GM08714 (cell line): ENCODE measurements around the gene SIAE.

Experiments used
- H3K4me3 ChIP-seq: fragments of 200-500 bp; sonication (Bioruptor generic); 2 replicates; pipeline ENCODE4 v1.5.1; 2014; ENCODE audit warnings: mild to moderate bottlenecking, low read length, inconsistent platforms
- ZNF274 ChIP-seq: IDR thresholded peaks from 2 replicates; pipeline ENCODE4 v1.6.1; 2012; ENCODE audit warnings: mild to moderate bottlenecking, low read depth, low read length

The SIAE gene

DNA sequence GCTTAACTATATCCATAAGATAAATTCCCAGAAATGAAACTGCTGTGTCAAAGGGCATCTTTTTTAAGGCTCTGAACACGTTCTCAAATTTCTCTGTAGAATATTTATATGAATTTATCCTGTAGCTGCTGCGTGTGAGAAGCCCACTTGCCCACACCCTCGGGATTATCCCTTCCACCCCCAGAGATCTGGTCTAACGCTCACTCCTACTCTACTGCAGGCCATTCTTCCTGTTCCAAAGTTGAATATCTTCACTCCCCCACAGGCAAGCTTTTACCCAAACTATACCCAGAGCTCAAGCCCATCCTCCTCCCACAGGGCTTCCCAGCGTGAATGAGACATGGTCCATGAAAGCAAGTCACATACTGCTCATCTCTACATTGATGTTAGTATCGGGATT is 24.9 kb downstream of the SIAE start:
- no peak for TF ChIP-seq ZNF274
- H3K4me3 ChIP-seq: no peak overlapping the region

DNA sequence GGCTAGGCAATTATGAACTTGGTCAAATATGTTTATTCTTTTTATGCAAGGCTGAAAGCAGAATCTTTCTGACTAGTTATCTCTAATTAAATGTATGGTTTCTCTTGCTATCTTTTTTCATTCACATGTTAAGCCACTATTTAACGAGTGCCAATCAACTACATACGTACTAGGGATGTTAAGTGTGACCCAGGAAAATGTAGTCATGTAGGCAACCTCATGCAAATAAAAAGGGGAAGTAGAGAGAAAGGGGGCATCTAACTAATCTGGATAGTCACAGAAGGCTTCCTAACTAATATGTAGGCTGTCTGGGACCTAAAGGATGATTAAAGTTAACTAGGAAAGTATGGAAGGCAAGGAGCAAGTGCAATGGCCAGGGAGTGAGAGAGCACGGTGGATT is 27.4 kb downstream of the SIAE start:
- H3K4me3 ChIP-seq: no peak overlapping the region
- no peak for TF ChIP-seq ZNF274

DNA sequence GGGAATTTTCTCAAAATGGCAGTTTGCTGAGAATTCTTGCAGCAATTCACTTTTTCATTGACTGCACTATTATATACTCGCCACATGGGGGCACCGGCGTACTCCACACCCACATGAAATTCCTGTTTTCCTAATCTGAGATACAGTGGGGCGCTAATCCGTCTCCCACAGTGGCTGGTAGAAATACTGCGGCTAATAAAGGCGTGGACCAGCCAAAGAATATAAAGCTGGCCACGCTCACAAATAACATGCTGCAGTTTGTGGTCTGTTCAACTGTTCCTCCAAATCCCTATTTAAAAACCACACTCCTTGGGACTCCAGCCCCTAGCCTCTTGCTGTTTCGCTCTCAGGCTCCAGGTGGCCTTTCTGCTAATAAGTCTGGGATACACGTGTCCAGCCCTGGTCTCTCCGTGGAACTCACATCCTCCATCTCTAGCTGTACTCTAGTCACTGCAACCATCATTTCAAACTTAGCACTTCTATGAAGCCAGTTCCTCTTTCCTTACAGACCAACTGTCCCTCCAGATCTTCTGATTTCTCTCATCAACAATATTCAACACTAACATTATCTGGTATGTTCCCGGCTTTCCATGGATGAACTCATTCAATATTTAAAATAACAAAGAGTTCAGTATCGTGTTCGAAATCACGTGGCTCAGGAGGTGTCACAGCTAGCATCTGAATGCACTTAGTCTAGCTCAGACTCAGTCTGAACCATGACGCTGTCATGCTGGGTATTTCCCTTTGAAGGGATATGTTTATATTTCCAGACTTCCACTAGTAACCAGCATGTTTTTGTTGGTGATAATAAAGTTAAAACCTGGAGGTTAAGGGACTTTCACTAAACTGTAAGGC is 28.9 kb downstream of the SIAE start:
- no peak for TF ChIP-seq ZNF274
- no peak overlapping the region for H3K4me3 ChIP-seq

DNA sequence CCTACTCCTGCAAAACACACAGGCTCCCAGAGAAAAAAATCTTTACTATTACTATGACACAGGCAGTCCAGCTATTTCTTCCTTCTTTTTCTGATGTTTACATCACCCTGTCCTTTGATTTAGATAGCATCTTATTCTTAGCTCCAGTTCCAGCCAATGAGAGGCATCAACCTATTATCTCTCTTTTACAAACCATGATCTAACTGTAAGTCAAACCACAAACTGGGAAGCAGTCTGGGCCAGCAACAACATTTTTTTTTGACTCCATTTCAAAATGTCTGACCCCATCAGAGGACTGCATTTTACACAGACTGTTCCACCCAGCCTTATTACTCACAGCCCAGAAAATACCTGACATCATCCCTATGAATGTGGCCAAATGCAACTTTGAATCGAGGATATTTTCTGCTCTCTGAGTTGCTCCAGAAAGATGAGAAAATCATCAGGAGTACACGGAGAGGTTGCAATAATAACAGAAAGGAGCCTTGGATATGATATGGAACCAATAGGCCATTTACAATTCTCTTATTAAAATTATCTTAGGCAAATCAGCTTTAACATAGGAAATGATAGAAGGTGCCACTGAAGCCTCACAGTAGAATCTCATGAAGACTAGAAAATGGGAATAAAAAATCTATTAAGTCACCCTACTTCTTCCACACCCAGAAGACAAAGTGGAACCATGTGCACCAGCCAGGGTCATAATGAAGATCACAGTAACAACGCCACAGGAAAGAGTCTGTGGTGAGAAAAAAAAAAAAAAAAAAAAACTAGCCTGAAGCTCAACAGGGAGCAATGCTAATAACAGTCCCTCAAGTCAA is 29.7 kb downstream of the SIAE start:
- no peak for TF ChIP-seq ZNF274

DNA sequence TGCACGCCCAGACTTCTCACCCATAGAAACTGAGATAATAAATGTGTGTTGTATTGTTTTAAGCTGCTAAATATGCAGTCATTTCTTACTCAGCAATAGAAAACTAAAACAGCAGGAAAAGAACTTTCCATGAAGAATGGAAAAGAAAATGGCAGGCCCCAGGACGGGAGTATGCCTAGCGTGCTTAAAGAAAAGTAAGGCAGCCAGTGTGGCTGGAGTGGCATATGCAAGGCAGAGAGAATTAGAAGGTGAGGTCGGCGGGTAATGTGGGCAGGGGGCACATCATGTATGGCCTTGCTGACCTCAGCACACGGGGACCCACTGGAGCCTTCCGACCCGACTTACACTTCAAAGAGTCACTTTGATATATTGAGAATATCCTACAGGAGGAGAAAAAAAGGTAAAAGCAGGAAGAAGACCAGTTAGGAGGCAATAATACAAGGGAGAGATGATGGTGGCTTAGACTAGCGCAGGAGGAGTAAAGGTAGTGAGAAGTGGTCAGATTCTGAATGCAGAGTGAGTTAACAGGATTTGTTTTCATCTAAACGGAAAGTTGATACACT is 30.4 kb downstream of the SIAE start:
- H3K4me3 ChIP-seq: no peak overlapping the region
- no peak for TF ChIP-seq ZNF274

More for the DNA sequence above, 29.7 kb downstream of the SIAE start:
- no peak overlapping the region for H3K4me3 ChIP-seq

DNA sequence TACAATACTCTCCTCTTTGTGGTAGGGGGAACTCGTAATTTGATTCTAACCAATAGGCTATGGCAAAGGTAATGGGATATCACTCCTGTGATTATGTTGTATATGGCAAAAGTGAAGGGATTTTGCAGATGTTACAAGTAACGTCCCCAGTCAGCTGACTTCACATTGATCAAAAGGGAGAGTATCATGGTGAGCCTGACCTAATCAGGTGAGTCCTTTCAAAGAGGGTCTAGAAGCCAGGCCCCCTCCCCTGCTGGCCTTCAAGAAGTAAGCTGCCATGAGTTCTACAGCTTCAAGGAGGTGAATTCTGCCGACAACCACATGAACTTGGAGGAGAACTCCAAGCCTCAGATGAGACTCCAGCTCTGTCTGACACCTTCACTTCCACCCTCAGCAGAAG is 30.9 kb downstream of the SIAE start:
- H3K4me3 ChIP-seq: no peak overlapping the region
- TF ChIP-seq ZNF274: no peak

DNA sequence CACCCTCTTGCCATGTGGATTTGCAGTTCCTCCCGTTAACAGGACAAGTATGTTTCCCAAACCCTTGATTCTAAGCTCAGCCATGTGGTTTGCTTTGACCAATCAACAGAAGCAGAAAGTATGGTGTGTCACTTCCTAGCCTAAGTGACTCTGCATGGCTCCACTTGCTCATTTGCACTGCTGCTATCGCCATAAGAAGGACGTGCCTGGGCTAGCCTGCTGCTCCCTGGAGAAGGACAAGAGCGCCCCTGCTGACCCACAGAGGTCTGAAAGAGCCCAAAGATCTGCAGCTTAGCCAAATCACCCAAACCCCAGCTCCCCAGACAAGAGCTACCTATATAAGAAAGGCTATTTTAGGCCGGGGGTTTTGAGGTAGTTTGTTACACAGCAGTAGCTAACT is 32.9 kb downstream of the SIAE start:
- no peak overlapping the region for H3K4me3 ChIP-seq
- TF ChIP-seq ZNF274: no peak

DNA sequence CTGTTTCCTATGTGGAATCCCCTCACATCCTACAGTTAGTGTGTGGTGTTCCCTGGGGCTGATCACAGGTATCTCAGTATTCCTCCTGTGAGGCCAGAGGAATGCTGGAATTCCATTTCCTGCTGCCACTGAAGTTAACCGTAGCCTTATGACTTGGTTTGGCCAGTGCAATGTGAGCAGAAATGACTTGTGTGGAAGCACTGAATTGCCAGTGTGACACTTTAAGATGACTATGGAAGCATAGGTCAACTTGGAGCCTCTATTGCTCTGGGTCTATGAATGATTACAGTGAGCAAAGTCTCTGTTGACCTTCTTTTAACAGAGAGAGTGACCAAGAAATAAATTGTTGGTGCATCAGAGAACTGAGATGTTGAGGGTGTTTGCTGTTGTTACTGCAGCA is 34.4 kb downstream of the SIAE start:
- no peak for TF ChIP-seq ZNF274
- H3K4me3 ChIP-seq: no peak overlapping the region

DNA sequence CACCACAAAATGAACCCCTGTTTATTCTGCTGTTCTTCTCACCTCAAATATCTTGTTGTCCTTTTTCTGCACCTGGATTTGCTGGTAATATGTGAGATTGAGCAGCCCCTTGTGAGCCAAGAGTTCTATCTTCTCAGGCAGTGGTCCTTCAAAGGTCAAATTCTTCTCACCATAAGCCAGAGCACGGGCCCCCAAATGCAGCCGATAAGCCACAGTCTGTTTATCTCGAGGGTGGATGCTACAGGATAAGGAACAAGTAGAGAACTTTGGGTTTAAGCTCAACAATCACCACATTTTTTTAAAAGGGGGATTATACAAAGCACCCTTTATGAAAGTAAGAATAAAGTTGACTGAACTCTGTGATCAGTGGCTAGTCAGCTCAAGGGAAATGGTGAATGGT is 35.0 kb downstream of the SIAE start:
- no peak overlapping the region for H3K4me3 ChIP-seq
- TF ChIP-seq ZNF274: no peak

DNA sequence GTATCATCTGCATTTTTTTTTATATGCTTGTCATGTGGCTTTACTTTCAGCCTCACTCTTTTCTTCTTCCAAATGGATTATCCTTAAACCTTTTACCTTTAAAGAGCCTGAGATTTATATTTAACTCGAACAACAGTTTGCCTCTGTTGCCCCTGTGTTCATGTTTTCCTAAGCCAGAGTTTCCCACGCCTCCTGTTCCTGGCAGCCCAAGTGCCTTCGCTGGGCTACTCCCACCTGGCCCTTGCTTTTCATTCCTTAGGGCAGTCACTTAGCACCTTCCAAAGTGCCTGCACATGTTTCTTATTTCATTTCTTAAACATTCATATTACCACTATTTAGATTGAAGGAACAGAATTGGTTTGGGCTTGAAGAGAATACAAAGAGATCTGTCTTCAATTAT is 37.6 kb downstream of the SIAE start:
- no peak for TF ChIP-seq ZNF274
- no peak overlapping the region for H3K4me3 ChIP-seq

DNA sequence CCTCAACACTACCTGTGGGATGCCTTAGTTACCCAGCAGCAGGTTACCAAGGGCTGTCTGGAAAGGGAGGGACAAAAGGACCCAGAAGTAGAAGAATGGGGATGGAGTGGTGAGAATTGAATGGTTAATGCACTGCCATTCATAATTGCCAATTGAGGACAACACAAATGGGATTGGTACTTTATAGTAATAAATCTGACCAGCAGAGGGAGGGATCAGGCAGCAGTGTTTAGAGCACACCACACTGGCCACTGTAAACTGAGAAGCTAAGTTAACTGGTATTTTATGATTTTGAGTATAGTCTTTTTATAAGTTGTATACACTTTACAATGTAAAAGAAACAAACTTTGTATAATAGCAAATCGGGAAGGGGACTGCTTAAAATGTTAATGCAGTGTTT is 40.2 kb downstream of the SIAE start:
- H3K4me3 ChIP-seq: no peak overlapping the region
- TF ChIP-seq ZNF274: no peak

DNA sequence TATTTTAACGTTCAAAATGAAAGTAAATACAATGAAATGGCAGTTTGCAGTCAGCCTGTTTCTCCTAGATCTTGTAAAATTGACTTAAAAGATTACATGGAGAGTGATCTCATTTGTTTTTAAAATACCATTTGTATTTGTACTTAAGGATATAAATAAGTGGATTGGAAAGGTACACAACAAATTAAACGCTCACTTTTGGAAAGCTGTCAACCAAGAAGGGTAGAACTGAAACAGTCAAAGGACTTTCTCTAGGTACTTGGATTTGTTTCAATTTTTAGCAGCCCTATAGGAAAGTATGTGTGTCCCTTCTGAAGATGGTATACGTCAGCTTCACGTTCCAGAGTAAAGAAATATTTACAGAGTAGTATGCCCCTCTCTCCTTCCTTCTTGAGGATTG is 43.6 kb downstream of the SIAE start:
- H3K4me3 ChIP-seq: no peak overlapping the region
- no peak for TF ChIP-seq ZNF274

DNA sequence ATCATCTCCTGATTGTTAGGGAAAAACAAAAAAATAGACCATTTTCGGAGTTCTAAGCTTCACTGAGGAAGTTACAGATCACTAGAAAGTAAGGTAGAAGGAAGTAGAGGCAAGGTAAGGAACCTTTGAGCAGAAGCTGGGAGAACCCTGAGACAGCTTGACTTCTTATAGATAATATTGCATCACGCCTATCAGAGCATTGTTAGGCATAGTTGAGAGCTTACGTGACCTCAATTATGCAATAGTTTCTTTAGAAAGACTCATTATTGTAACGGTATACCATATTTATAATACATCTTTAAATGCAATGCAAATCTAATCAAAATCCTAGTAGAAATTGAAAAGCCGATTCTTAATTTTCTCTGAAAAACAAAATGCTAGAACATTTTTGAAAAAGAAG is 46.0 kb downstream of the SIAE start:
- no peak for TF ChIP-seq ZNF274
- no peak overlapping the region for H3K4me3 ChIP-seq

DNA sequence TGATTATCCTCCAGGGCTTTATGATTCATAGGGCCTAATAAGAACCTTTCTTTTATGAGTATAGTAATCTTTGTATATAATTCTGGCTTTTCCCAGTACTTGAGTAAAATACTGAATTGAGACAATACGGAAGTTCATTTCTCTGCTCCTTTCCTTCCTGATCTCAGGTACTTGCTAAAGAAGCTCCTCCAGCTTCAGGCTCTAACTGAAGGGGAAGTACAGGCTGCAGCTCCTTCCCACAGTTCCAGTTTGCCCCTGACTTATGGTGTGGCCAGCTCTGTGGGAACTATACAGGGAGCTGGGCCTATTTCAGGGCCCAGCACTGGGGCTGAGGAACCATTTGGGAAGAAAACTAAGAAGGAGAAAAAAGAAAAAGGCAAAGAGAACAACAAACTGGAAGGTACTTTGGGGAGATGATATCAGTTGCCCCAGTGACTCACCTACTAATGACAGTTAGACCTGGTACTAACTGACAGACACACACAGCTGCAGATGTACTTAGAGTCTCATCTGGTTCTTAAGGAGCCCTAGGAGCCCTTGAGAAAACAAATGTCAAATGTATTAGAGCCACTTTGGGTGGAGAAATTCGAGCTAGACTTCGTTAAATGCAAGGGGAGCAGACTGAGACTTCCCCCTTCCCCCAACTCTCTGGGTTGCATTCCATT is 47.9 kb downstream of the SIAE start:
- no peak for TF ChIP-seq ZNF274
- no peak overlapping the region for H3K4me3 ChIP-seq

DNA sequence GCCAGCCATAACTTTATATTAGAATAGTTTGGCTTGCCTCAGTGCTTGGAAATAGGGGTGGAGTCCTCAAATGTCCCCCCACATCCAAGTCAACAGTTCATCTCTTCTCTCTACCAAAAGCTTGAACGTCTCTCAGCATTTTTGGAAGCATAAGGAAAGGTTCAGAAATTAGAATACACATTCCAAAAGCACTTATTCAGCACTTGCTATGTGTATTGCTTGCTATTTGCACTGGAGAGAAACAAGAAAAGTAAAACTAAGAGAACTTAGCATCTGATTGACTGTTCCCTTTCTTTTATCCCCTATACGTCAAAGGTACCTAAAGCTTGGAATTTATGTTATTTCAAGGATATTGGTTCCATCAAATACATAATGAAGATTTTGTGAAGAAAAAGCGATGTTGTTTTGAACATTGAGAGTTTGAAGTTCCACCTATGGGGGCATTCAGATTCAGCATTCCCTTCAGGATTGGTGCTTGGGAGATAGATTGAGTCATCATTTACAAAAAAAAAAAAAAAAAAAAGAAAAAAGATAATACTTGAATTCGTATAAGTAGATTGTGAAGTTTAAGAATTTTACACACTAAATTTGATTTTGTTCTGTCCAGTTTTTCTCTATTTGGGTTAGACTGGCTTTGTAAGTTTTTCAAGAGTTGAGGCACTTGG is 49.5 kb downstream of the SIAE start:
- no peak for TF ChIP-seq ZNF274
- peak overlapping the region; percentile 94 for H3K4me3 ChIP-seq
